SJCRH30 (cell line): ENCODE measurements around the gene TANGO2. TPM values are rescaled to one million over a fixed set of nuclear protein-coding genes. Genes with fewer than 3 reads are reported as not detected.

Experiments used
- DNase-seq, 2 experiments: peaks; one replicate each; pipeline ENCODE4 v3.0.0-alpha.2; 2015 to 2020
- H3K27ac ChIP-seq: fragments of 250-450 bp; sonication (Bioruptor Pico); 2 replicates; pipeline ENCODE4 v1.5.1; 2020; ENCODE audit warnings: mild to moderate bottlenecking, moderate library complexity
- H3K27me3 ChIP-seq: fragments of 250-450 bp; sonication (Bioruptor Pico); 2 replicates; pipeline ENCODE4 v1.5.1; 2020; ENCODE audit warnings: mild to moderate bottlenecking, moderate library complexity
- H3K36me3 ChIP-seq: fragments of 250-450 bp; sonication (Bioruptor Pico); 2 replicates; pipeline ENCODE4 v1.5.1; 2020; ENCODE audit warnings: mild to moderate bottlenecking, moderate library complexity
- H3K4me1 ChIP-seq: fragments of 250-450 bp; sonication (Bioruptor Pico); 2 replicates; pipeline ENCODE4 v1.5.1; 2020; ENCODE audit warnings: mild to moderate bottlenecking, moderate library complexity
- H3K4me3 ChIP-seq: fragments of 250-450 bp; sonication (Bioruptor Pico); 2 replicates; pipeline ENCODE4 v1.5.1; 2020; ENCODE audit warnings: mild to moderate bottlenecking, moderate library complexity
- H3K9me3 ChIP-seq: fragments of 250-450 bp; sonication (Bioruptor Pico); replicated peaks from 2 replicates; pipeline ENCODE4 v1.5.1; 2020; ENCODE audit warnings: mild to moderate bottlenecking, moderate library complexity
- total RNA-seq: library from RNA; depleted of rRNA; stranded (reverse); fragments of >200 nt; shearing (Covaris generic); gene quantifications from 2 replicates; pipeline ENCODE4 v1.2.3, GENCODE V29; 2014

TANGO2 gene
- total RNA-seq, 1 experiment from 2014 or later, result 9.4 TPM

GRCh38 chr22:20087319-20088262 is 66.7 kb downstream of the TANGO2 start:
- Histone ChIP-seq H3K36me3 (peaks cover 74% of the 10 kb centered on the region), H3K4me1 (no peaks in the 10 kb centered on the region)
- no peak for DNase-seq

GRCh38 chr22:20088263-20088648 is 67.3 kb downstream of the TANGO2 start:
- Histone ChIP-seq H3K27ac (no peak overlapping the region), H3K9me3 (no peaks in the 10 kb centered on the region), H3K4me3 (no peak overlapping the region), H3K27me3 (no peaks in the 10 kb centered on the region), H3K4me1 (no peaks in the 10 kb centered on the region), H3K36me3 (peaks cover 80% of the 10 kb centered on the region)
- DNase-seq, result no peak

More at GRCh38 chr22:20087319-20088262, 66.7 kb downstream of the TANGO2 start:
- Histone ChIP-seq H3K9me3 (no peaks in the 10 kb centered on the region), H3K27me3 (no peaks in the 10 kb centered on the region), H3K4me3 (no peak overlapping the region), H3K27ac (no peak overlapping the region)

GRCh38 chr22:20089226-20089976 is 68.5 kb downstream of the TANGO2 start:
- Histone ChIP-seq H3K4me3 (no peak overlapping the region), H3K36me3 (peaks cover 91% of the 10 kb centered on the region), H3K27me3 (no peaks in the 10 kb centered on the region), H3K27ac (no peak overlapping the region), H3K4me1 (no peaks in the 10 kb centered on the region), H3K9me3 (no peaks in the 10 kb centered on the region)
- DNase-seq, result no peak

- H3K27ac ChIP-seq, result no peak overlapping the region
- no peak overlapping the region for H3K4me3 ChIP-seq
- no peaks in the 10 kb centered on the region for H3K9me3 ChIP-seq
- peaks cover 97% of the 10 kb centered on the region for H3K36me3 ChIP-seq
- no peak for DNase-seq
- no peaks in the 10 kb centered on the region for H3K4me1 ChIP-seq
- H3K27me3 ChIP-seq, result no peaks in the 10 kb centered on the region
These were observed 69.2 kb downstream of the TANGO2 start for GRCh38 chr22:20089977-20090729.

GRCh38 chr22:20090730-20091240 is 69.9 kb downstream of the TANGO2 start:
- no peak for DNase-seq
- Histone ChIP-seq H3K36me3 (peaks cover 97% of the 10 kb centered on the region), H3K4me1 (no peaks in the 10 kb centered on the region), H3K9me3 (no peaks in the 10 kb centered on the region), H3K27ac (no peak overlapping the region), H3K27me3 (no peaks in the 10 kb centered on the region), H3K4me3 (no peak overlapping the region)

- Histone ChIP-seq H3K4me1 (no peaks in the 10 kb centered on the region), H3K27ac (no peak overlapping the region), H3K27me3 (no peaks in the 10 kb centered on the region), H3K9me3 (no peaks in the 10 kb centered on the region), H3K36me3 (peaks cover 99% of the 10 kb centered on the region), H3K4me3 (no peak overlapping the region)
- no peak for DNase-seq
These were observed 71.0 kb downstream of the TANGO2 start for GRCh38 chr22:20091690-20092476.

- H3K36me3 ChIP-seq, result peaks cover 99% of the 10 kb centered on the region
- DNase-seq, result no peak
- no peaks in the 10 kb centered on the region for H3K4me1 ChIP-seq
- no peaks in the 10 kb centered on the region for H3K9me3 ChIP-seq
- H3K27me3 ChIP-seq, result no peaks in the 10 kb centered on the region
- no peak overlapping the region for H3K4me3 ChIP-seq
- H3K27ac ChIP-seq, result no peak overlapping the region
These were observed 71.6 kb downstream of the TANGO2 start for GRCh38 chr22:20092477-20092854.

- DNase-seq, result no peak
- Histone ChIP-seq H3K27me3 (no peaks in the 10 kb centered on the region), H3K4me3 (no peak overlapping the region), H3K36me3 (peaks cover 99% of the 10 kb centered on the region), H3K4me1 (no peaks in the 10 kb centered on the region), H3K27ac (no peak overlapping the region), H3K9me3 (no peaks in the 10 kb centered on the region)
These were observed 72.7 kb downstream of the TANGO2 start for GRCh38 chr22:20093418-20094196.

GRCh38 chr22:20094197-20094807 is 73.4 kb downstream of the TANGO2 start:
- Histone ChIP-seq H3K36me3 (peaks cover 97% of the 10 kb centered on the region), H3K27ac (no peak overlapping the region), H3K4me3 (no peak overlapping the region), H3K27me3 (no peaks in the 10 kb centered on the region), H3K9me3 (no peaks in the 10 kb centered on the region), H3K4me1 (no peaks in the 10 kb centered on the region)
- no peak for DNase-seq

GRCh38 chr22:20095521-20095920 is 74.6 kb downstream of the TANGO2 start:
- no peaks in the 10 kb centered on the region for H3K9me3 ChIP-seq
- no peak overlapping the region for H3K4me3 ChIP-seq
- H3K27me3 ChIP-seq, result no peaks in the 10 kb centered on the region
- no peak overlapping the region for H3K27ac ChIP-seq
- DNase-seq, result no peak
- H3K4me1 ChIP-seq, result no peaks in the 10 kb centered on the region
- H3K36me3 ChIP-seq, result peaks cover 94% of the 10 kb centered on the region

GRCh38 chr22:20096574-20097420 is 75.9 kb downstream of the TANGO2 start:
- no peak for DNase-seq
- Histone ChIP-seq H3K36me3 (peaks cover 87% of the 10 kb centered on the region), H3K27me3 (no peaks in the 10 kb centered on the region), H3K9me3 (no peaks in the 10 kb centered on the region), H3K4me3 (no peak overlapping the region), H3K27ac (no peak overlapping the region), H3K4me1 (no peaks in the 10 kb centered on the region)

- Histone ChIP-seq H3K4me3 (no peak overlapping the region), H3K27me3 (no peaks in the 10 kb centered on the region), H3K4me1 (0 out of 2 replicates have a peak, but pooled peaks cover 4% of the 10 kb centered on the region), H3K36me3 (peaks cover 74% of the 10 kb centered on the region), H3K27ac (no peak overlapping the region), H3K9me3 (no peaks in the 10 kb centered on the region)
- no peak for DNase-seq
These were observed 78.3 kb downstream of the TANGO2 start for GRCh38 chr22:20099099-20099711.
